ENCODE results near the gene NOL3. TPM values are rescaled to one million over a fixed set of nuclear protein-coding genes. Genes with fewer than 3 reads are reported as not detected.

Gene NOL3
- total and polyA plus RNA-seq, 12 donors: 71.8 to 132 (median 84.1) TPM

DNA sequence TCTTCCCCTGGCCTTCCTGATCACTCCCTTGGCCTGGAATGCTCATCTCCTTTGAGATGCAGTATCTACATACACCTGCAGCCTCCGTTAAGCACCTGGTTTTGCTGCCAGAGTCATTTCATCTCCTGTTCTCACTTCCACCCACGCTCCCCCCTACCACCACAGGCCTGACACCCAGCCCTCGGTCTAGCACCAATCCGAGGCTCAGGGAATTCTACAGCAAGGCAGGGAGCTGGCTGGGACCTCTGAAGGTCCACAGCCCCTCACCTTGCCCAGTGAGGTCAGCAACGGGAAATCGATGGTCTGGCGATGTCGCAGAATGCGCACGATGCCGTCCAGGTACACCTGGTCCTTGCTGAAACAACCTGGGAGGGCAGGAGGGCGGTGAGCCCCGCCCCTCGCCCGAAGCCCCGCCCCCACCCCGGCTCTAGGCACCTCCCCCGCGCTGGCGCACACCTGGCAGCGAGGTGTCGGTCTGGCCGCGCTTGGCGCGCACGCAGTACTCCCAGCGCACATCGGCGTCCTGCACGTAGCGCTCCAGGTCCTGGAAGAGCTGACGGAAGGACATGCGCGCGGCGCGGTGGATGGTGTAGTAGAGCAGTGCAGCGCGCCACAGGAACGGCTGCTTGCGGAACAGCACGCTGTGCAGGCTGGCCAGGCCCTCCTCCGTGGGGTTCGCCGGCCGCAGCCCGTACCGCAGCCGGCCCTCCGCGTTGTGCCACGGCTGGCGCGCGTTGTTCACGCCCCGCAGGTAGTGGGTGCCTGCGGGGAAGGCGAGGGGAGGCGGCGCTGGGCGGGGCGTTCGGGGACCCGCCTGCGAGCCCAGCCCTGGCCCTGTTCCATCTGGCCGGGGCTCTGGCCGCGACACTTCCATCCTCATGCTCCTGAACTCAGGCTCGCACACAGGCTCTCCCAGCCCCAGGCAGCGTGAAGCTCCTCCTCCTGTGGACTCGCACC lies 7.7 kb downstream of the NOL3 start:
- H3K9me3 ChIP-seq: no peaks in the 10 kb centered on the region
- H3K4me1 ChIP-seq: peaks cover 5 to 61% (median 43%) of the 10 kb centered on the region in 9 donors
- intact Hi-C loops (cut with DNase I): no loop called here
- TF ChIP-seq, protein P1, sequence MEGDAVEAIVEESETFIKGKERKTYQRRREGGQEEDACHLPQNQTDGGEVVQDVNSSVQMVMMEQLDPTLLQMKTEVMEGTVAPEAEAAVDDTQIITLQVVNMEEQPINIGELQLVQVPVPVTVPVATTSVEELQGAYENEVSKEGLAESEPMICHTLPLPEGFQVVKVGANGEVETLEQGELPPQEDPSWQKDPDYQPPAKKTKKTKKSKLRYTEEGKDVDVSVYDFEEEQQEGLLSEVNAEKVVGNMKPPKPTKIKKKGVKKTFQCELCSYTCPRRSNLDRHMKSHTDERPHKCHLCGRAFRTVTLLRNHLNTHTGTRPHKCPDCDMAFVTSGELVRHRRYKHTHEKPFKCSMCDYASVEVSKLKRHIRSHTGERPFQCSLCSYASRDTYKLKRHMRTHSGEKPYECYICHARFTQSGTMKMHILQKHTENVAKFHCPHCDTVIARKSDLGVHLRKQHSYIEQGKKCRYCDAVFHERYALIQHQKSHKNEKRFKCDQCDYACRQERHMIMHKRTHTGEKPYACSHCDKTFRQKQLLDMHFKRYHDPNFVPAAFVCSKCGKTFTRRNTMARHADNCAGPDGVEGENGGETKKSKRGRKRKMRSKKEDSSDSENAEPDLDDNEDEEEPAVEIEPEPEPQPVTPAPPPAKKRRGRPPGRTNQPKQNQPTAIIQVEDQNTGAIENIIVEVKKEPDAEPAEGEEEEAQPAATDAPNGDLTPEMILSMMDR (IDR thresholded peaks at IDR 0.05): peak in 3 of 9 donors; percentile 8 to 23 (median 17)
- peak overlapping the region in 9 of 10 donors; percentile 19 to 63 (median 52) for H3K4me3 ChIP-seq
- DNase-seq: peak in 1 of 2 donors; percentile 71
- ATAC-seq: peak; percentile 10 to 43 (median 29)
- peaks cover 0 to 18% (median 0%) of the 10 kb centered on the region in 7 donors for H3K27me3 ChIP-seq
- peaks cover 0 to 20% (median 0%) of the 10 kb centered on the region in 9 donors for H3K36me3 ChIP-seq
- WGBS, 2 donors: 6% methylated on average over 66 to 73 of the region's 73 CpGs
- peak overlapping the region in 8 of 10 donors; percentile 15 to 64 (median 56) for H3K27ac ChIP-seq

DNA sequence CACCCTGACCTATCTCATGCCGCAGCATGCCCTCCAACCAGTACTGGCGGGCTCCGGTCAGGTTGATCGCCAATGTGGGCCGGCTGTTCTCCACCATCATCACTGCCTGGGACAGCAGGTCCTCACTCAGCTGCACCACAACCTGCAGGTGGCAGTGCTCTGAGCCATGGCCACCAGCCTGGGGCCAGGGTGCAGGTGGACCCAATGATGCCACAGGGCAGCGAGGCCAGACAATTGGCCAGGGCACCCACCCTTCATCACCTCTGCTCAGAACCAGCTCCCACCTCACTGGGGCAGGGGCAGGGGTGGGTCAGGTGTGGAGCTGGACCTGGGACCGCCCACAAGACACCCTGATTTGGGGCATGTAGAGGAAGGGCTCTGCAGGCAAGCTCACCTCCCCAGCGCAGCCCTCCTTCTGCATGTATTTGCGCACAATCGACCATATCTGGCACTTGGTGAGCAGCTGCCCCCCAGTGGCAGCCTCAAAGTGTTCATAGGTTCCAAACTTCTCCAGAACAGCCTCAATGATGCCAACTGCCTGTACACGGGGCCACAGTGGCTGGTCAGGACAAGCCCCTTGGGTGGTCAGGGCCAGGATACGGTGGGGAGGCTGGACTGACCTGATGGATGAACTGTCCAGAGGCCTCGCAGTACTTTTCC lies 9.2 kb downstream of the NOL3 start:
- TF ChIP-seq, protein P1 (IDR thresholded peaks at IDR 0.05): peak in 1 of 9 donors; percentile 4
- Histone ChIP-seq H3K36me3 (peaks cover 0 to 20% (median 0%) of the 10 kb centered on the region in 9 donors), H3K4me1 (peaks cover 4 to 54% (median 40%) of the 10 kb centered on the region in 9 donors), H3K9me3 (no peaks in the 10 kb centered on the region), H3K27ac (no peak overlapping the region), H3K27me3 (peaks cover 0 to 8% (median 0%) of the 10 kb centered on the region in 7 donors), H3K4me3 (no peak overlapping the region)
- 91 to 95% methylated on average over 13 of the region's 13 CpGs for WGBS, 2 donors
- no peak for ATAC-seq
- no peak for DNase-seq
- intact Hi-C loops (cut with DNase I): loop anchor here in 7 of 10 donors (5.0 to 10.0 kb wide), 3 partner anchors 68 to 225 kb away; partner anchors contain the start of genes FHOD1 (in 1 of the 7) and SLC9A5 (in 1 of the 7)

DNA sequence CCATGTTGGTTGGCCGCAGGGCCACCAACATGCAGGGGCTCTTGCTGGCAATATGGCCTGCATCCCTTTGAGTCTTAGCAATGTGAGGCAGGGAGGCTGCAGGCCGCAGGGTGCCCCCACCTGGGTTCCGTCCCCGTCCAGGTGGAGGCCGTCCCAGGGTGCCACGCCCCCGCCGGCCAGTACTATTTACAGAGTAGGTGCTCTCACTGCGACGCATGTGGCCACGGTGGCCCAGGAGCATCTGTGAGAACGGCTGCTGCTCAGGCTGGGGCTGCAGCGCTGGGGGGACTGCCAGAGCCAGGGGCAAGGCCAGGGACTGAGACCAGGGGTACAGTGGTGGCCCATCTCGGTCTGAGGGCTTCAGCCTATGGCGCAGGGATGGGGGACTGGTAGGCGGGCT lies 9.8 kb downstream of the NOL3 start:
- Histone ChIP-seq H3K4me1 (peaks cover 10 to 54% (median 40%) of the 10 kb centered on the region in 9 donors), H3K9me3 (no peaks in the 10 kb centered on the region), H3K27ac (no peak overlapping the region), H3K4me3 (no peak overlapping the region), H3K36me3 (peaks cover 0 to 16% (median 0%) of the 10 kb centered on the region in 9 donors), H3K27me3 (peaks cover 0 to 5% (median 0%) of the 10 kb centered on the region in 7 donors)
- intact Hi-C loops (cut with DNase I): loop anchor here in 7 of 10 donors (5.0 to 10.0 kb wide), 3 partner anchors 67 to 225 kb away; partner anchors contain the start of genes FHOD1 (in 1 of the 7) and SLC9A5 (in 1 of the 7)
- WGBS, 2 donors: 95% methylated on average over 16 of the region's 16 CpGs
- TF ChIP-seq, protein P1 (IDR thresholded peaks at IDR 0.05): no peak
- ATAC-seq (no peak), DNase-seq (no peak)

DNA sequence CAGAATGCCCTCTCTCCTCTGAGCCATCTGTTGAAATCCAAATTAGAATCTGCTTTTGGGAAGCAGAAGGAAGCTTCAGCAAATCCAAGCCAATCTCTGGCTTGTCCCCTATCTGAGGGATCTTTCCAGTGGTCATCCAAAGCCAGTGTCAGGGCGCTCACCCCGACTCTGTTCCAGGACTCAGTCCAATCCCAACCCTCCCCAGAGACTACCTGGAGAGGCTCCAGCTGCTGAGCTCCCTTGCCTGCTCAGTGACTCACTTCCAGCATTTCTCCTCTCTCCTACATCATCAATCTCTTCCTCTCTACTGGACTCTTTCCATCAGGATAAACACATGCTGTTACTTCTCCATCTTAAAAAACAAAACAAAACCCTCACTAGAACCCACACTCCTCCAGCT lies 11.0 kb downstream of the NOL3 start:
- Histone ChIP-seq H3K27ac (peak overlapping the region in 3 of 10 donors; percentile 3 to 71 (median 23)), H3K27me3 (peaks cover 0 to 3% (median 0%) of the 10 kb centered on the region in 7 donors), H3K4me3 (no peak overlapping the region), H3K4me1 (peaks cover 12 to 63% (median 45%) of the 10 kb centered on the region in 9 donors), H3K9me3 (no peaks in the 10 kb centered on the region), H3K36me3 (peaks cover 0 to 8% (median 0%) of the 10 kb centered on the region in 9 donors)
- TF ChIP-seq, protein P1 (IDR thresholded peaks at IDR 0.05): no peak
- DNase-seq (no peak), ATAC-seq (no peak)
- intact Hi-C loops (cut with DNase I): loop anchor here in 7 of 10 donors (5.0 to 10.0 kb wide), 3 partner anchors 66 to 227 kb away; partner anchors contain the start of genes FHOD1 (in 1 of the 7) and SLC9A5 (in 1 of the 7)
- 42 to 46% methylated on average over 2 of the region's 2 CpGs for WGBS, 2 donors
